Endodermal cell (in vitro differentiated cells): ENCODE results near the gene CCDC106. TPM values are rescaled to one million over a fixed set of nuclear protein-coding genes. Genes with fewer than 3 reads are reported as not detected.

Experiments used
- DNase-seq: peaks from one replicate; pipeline ENCODE4 v3.0.0-alpha.2; 2017
- H3K27ac ChIP-seq: 2 replicates; pipeline ENCODE4 v1.5.1; 2013; ENCODE audit warnings: mild to moderate bottlenecking, low read depth, low read length, moderate library complexity
- H3K27me3 ChIP-seq: 2 replicates; pipeline ENCODE4 v1.6.1; 2013; ENCODE audit warnings: mild to moderate bottlenecking, low read length, moderate library complexity; ENCODE audit not compliant: insufficient read depth, control insufficient read depth, poor library complexity, severe bottlenecking
- H3K36me3 ChIP-seq: 2 replicates; pipeline ENCODE4 v1.7.0; 2013; ENCODE audit warnings: mild to moderate bottlenecking, low read length, moderate library complexity; ENCODE audit not compliant: control insufficient read depth, insufficient read depth
- H3K4me1 ChIP-seq: one replicate; pipeline ENCODE4 v1.7.0; 2013; ENCODE audit warnings: low read length; ENCODE audit not compliant: control insufficient read depth, insufficient read depth
- H3K4me3 ChIP-seq: 2 replicates; pipeline ENCODE4 v1.5.1; 2013; ENCODE audit warnings: mild to moderate bottlenecking, low read length, moderate library complexity
- H3K9ac ChIP-seq: 2 replicates; pipeline ENCODE4 v1.6.1; 2013; ENCODE audit warnings: mild to moderate bottlenecking, low read length, moderate library complexity; ENCODE audit not compliant: poor library complexity, severe bottlenecking; ENCODE audit errors: extremely low read depth
- H3K9me3 ChIP-seq: 2 replicates; pipeline ENCODE4 v1.6.1; 2013; ENCODE audit warnings: mild to moderate bottlenecking, low read length, moderate library complexity; ENCODE audit not compliant: control insufficient read depth
- H3K27ac Mint-ChIP-seq: 2 replicates; pipeline ENCODE4 v1.8.0; 2020; ENCODE audit warnings: mixed read lengths
- H3K27me3 Mint-ChIP-seq: 2 replicates; pipeline ENCODE4 v1.8.0; 2021; ENCODE audit warnings: mild to moderate bottlenecking, mixed read lengths; ENCODE audit not compliant: insufficient read depth
- H3K36me3 Mint-ChIP-seq: 2 replicates; pipeline ENCODE4 v1.8.0; 2020; ENCODE audit warnings: low read depth, mixed read lengths
- H3K4me1 Mint-ChIP-seq: 2 replicates; pipeline ENCODE4 v1.8.0; 2020; ENCODE audit warnings: mixed read lengths
- H3K4me3 Mint-ChIP-seq: 2 replicates; pipeline ENCODE4 v1.8.0; 2020; ENCODE audit warnings: mild to moderate bottlenecking, moderate library complexity, mixed read lengths
- H3K9me3 Mint-ChIP-seq: 2 replicates; pipeline ENCODE4 v1.8.0; 2020; ENCODE audit warnings: mild to moderate bottlenecking, mixed read lengths
- CTCF ChIP-seq: fragments of 200-600 bp; sonication (generic); conservative IDR thresholded peaks from 2 replicates; pipeline ENCODE4 v1.5.0; 2021; ENCODE audit warnings: antibody characterized with exemption, mild to moderate bottlenecking
- WGBS, 2 experiments: methylation state at CpG; one replicate each; pipeline versions ENCODE4 v1.1.5 to v1.1.7; 2013; ENCODE audit warnings: missing lambda C conversion rate in 2 of 2, mixed read lengths in 1 of 2; ENCODE audit not compliant: insufficient coverage in 1 of 2, insufficient read length in 1 of 2; 5-methylcytosine and 5-hydroxymethylcytosine counted together
- total RNA-seq, 2 donors: library from RNA; stranded (reverse); fragmentation: NEBNext Ultra II Directional in 1 of 2; extraction: Animal tissue kit (Norgen Biotek cat#: 25700) in 1 of 2; gene quantifications; 2 replicates in 1 of 2; 3 replicates in 1 of 2; pipeline ENCODE4 v1.2.1, GENCODE V29; 2021

CCDC106 gene
- total RNA-seq, 2 donors from 2014 or later = 18.0 to 24.9 TPM

DNA sequence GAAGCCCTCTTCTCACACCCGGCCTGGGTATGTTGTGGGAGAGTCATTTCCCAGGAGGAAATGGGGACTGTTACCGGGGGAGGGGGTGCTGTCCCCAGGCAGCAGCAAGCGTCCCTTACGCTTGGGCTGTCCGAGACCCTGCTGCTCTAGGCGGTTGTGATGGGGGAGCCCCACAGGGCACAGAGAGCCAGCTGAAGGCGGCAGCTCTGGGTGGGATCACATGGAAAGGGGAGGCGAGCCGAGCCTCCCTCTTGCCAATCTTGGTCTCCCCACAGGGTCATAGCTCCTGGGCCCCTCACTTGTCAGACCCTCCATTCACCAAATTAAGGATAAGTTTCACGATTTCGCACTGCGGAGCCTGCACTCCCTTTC lies 49.0 kb downstream of the CCDC106 start:
- H3K27ac ChIP-seq = no peak overlapping the region
- peak; percentile 18 for DNase-seq
- no peak overlapping the region for H3K27ac Mint-ChIP-seq
- no peaks in the 10 kb centered on the region for H3K9me3 ChIP-seq
- H3K4me1 Mint-ChIP-seq = no peaks in the 10 kb centered on the region
- no peak overlapping the region for H3K4me3 ChIP-seq
- H3K4me3 Mint-ChIP-seq = no peak overlapping the region
- no peaks in the 10 kb centered on the region for H3K27me3 Mint-ChIP-seq
- 94 to 100% methylated on average over 8 to 12 of the region's 12 CpGs for WGBS, 2 experiments
- no peak for TF ChIP-seq CTCF
- H3K36me3 ChIP-seq = peaks cover 50% of the 10 kb centered on the region
- peaks cover 54% of the 10 kb centered on the region for H3K36me3 Mint-ChIP-seq
- no peak overlapping the region for H3K9ac ChIP-seq
- peaks cover 4% of the 10 kb centered on the region for H3K9me3 Mint-ChIP-seq
- no peaks in the 10 kb centered on the region for H3K4me1 ChIP-seq
- no peaks in the 10 kb centered on the region for H3K27me3 ChIP-seq

- no peaks in the 10 kb centered on the region for H3K4me1 Mint-ChIP-seq
- no peak overlapping the region for H3K27ac Mint-ChIP-seq
- no peak overlapping the region for H3K9ac ChIP-seq
- no peaks in the 10 kb centered on the region for H3K27me3 ChIP-seq
- H3K36me3 Mint-ChIP-seq = peaks cover 59% of the 10 kb centered on the region
- peaks cover 56% of the 10 kb centered on the region for H3K36me3 ChIP-seq
- DNase-seq = peak; percentile 35
- no peaks in the 10 kb centered on the region for H3K4me1 ChIP-seq
- 93 to 94% methylated on average over 8 of the region's 8 CpGs for WGBS, 2 experiments
- peaks cover 4% of the 10 kb centered on the region for H3K9me3 ChIP-seq
- no peak overlapping the region for H3K4me3 ChIP-seq
- no peak for TF ChIP-seq CTCF
- no peak overlapping the region for H3K4me3 Mint-ChIP-seq
- no peak overlapping the region for H3K27ac ChIP-seq
- peaks cover 9% of the 10 kb centered on the region for H3K9me3 Mint-ChIP-seq
- H3K27me3 Mint-ChIP-seq = no peaks in the 10 kb centered on the region
These were observed 49.7 kb downstream of the CCDC106 start for GRCh38 chr19:55697698-55698097.

GRCh38 chr19:55698256-55698655 lies 50.2 kb downstream of the CCDC106 start:
- peaks cover 15% of the 10 kb centered on the region for H3K9me3 Mint-ChIP-seq
- WGBS, 2 experiments = 95 to 96% methylated on average over 12 to 17 of the region's 17 CpGs
- TF ChIP-seq CTCF = no peak
- Histone ChIP-seq H3K36me3 (peaks cover 56% of the 10 kb centered on the region), H3K9ac (no peak overlapping the region), H3K27ac (no peak overlapping the region), H3K4me1 (no peaks in the 10 kb centered on the region), H3K4me3 (no peak overlapping the region), H3K9me3 (peaks cover 10% of the 10 kb centered on the region), H3K27me3 (no peaks in the 10 kb centered on the region)
- no peak overlapping the region for H3K4me3 Mint-ChIP-seq
- DNase-seq = peak; percentile 35
- H3K27ac Mint-ChIP-seq = no peak overlapping the region
- H3K4me1 Mint-ChIP-seq = no peaks in the 10 kb centered on the region
- peaks cover 60% of the 10 kb centered on the region for H3K36me3 Mint-ChIP-seq
- no peaks in the 10 kb centered on the region for H3K27me3 Mint-ChIP-seq
